Measurements from ENCODE around the gene PECR. TPM values are rescaled to one million over a fixed set of nuclear protein-coding genes. Genes with fewer than 3 reads are reported as not detected.

PECR gene
- total and polyA plus RNA-seq, 10 donors = 5.0 to 16.9 (median 9.9) TPM

DNA sequence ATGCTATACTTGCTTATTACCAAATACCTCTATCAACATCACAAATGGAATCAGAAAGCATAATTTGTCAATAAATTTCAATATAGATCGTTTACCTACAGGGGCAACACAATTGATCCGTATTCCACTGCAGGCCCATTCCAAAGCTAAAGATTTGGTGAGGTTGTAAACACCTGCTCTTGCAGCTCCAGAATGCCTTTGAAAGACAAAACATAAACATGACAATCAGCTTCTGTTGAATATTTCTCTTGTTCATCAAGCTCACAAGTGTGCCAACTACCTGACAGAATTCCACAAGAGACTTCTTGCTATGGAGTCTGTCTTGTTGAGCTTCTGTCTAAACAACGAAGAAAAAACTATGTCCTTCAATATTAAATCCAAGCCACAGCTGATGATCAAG lies 30.3 kb downstream of the PECR start:
- Histone ChIP-seq H3K9me3 (no peaks in the 10 kb centered on the region), H3K36me3 (peaks cover 0 to 71% (median 4%) of the 10 kb centered on the region in 6 donors), H3K4me3 (no peak overlapping the region), H3K4me1 (no peaks in the 10 kb centered on the region), H3K27me3 (replicated peaks in 1 of 7) (no peaks in the 10 kb centered on the region), H3K27ac (no peak overlapping the region)
- 90 to 98% (median 93%) methylated on average over 3 of the region's 3 CpGs for WGBS, 5 donors
- TF ChIP-seq POLR2A (IDR thresholded peaks at IDR 0.05) = no peak
- TF ChIP-seq, protein P1, sequence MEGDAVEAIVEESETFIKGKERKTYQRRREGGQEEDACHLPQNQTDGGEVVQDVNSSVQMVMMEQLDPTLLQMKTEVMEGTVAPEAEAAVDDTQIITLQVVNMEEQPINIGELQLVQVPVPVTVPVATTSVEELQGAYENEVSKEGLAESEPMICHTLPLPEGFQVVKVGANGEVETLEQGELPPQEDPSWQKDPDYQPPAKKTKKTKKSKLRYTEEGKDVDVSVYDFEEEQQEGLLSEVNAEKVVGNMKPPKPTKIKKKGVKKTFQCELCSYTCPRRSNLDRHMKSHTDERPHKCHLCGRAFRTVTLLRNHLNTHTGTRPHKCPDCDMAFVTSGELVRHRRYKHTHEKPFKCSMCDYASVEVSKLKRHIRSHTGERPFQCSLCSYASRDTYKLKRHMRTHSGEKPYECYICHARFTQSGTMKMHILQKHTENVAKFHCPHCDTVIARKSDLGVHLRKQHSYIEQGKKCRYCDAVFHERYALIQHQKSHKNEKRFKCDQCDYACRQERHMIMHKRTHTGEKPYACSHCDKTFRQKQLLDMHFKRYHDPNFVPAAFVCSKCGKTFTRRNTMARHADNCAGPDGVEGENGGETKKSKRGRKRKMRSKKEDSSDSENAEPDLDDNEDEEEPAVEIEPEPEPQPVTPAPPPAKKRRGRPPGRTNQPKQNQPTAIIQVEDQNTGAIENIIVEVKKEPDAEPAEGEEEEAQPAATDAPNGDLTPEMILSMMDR (IDR thresholded peaks at IDR 0.05 in 8 of 11, conservative IDR thresholded peaks at IDR 0.05 in 3 of 11) = no peak
- TF ChIP-seq POLR2AphosphoS5 (IDR thresholded peaks at IDR 0.05) = no peak
- intact Hi-C loops (cut with DNase I; ENCODE audit: low total_unique reads) = no loop called here
- no peak for DNase-seq

DNA sequence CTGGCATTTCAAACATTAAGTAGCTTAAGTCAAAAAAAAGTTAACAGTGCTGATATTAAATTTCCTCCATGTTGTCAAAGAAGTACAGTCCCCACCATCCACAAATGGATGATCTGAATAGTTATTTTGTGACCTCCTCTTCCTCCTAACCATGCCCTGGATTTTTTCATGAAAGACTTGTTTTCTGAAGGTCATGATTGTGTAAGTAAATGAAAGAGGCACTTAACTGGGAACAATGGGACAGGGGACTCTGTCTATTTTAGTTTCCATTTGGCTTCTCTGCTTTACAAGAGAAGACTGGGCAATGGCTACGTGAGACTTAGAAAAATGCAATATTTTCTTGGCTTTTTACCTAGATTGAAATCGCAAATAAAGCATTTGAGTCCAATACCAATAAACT lies 32.2 kb downstream of the PECR start:
- 79 to 91% (median 86%) methylated on average over 2 of the region's 2 CpGs for WGBS, 5 donors
- intact Hi-C loops (cut with DNase I; ENCODE audit: low total_unique reads) = no loop called here
- H3K4me1 ChIP-seq = no peaks in the 10 kb centered on the region
- peaks cover 0 to 75% (median 5%) of the 10 kb centered on the region in 6 donors for H3K36me3 ChIP-seq
- TF ChIP-seq POLR2AphosphoS5 (IDR thresholded peaks at IDR 0.05) = no peak
- TF ChIP-seq POLR2A (IDR thresholded peaks at IDR 0.05) = no peak
- TF ChIP-seq, protein P1 (IDR thresholded peaks at IDR 0.05 in 8 of 11, conservative IDR thresholded peaks at IDR 0.05 in 3 of 11) = no peak
- no peaks in the 10 kb centered on the region for H3K27me3 ChIP-seq (replicated peaks in 1 of 7)
- H3K27ac ChIP-seq = no peak overlapping the region
- no peak for DNase-seq
- no peaks in the 10 kb centered on the region for H3K9me3 ChIP-seq
- no peak overlapping the region for H3K4me3 ChIP-seq

DNA sequence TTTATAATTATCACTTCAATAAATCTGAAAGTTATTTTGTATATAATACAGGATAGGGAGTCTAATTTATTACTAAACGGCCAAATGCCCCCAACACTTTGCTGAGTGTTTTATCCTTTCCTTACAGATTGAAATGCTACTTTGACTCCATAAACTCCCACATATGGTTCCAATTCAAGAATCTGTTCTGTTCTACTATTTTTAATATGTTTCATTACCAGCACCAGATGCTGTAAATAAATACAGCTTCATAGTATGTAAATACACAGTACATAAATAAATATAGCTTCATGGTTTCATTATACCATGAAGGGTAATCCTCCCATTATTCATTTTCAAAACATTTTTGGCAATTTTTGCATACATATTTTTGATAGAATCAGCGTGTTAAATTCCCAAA lies 34.2 kb downstream of the PECR start:
- TF ChIP-seq POLR2AphosphoS5 (IDR thresholded peaks at IDR 0.05) (no peak), POLR2A (IDR thresholded peaks at IDR 0.05) (no peak)
- TF ChIP-seq, protein P1 (IDR thresholded peaks at IDR 0.05 in 8 of 11, conservative IDR thresholded peaks at IDR 0.05 in 3 of 11) = no peak
- 87 to 97% (median 91%) methylated on average over 2 of the region's 2 CpGs for WGBS, 5 donors
- intact Hi-C loops (cut with DNase I; ENCODE audit: low total_unique reads) = no loop called here
- Histone ChIP-seq H3K27me3 (replicated peaks in 1 of 7) (no peaks in the 10 kb centered on the region), H3K27ac (no peak overlapping the region), H3K4me3 (no peak overlapping the region), H3K9me3 (no peaks in the 10 kb centered on the region), H3K4me1 (no peaks in the 10 kb centered on the region), H3K36me3 (peaks cover 0 to 95% (median 10%) of the 10 kb centered on the region in 6 donors)
- DNase-seq = no peak

DNA sequence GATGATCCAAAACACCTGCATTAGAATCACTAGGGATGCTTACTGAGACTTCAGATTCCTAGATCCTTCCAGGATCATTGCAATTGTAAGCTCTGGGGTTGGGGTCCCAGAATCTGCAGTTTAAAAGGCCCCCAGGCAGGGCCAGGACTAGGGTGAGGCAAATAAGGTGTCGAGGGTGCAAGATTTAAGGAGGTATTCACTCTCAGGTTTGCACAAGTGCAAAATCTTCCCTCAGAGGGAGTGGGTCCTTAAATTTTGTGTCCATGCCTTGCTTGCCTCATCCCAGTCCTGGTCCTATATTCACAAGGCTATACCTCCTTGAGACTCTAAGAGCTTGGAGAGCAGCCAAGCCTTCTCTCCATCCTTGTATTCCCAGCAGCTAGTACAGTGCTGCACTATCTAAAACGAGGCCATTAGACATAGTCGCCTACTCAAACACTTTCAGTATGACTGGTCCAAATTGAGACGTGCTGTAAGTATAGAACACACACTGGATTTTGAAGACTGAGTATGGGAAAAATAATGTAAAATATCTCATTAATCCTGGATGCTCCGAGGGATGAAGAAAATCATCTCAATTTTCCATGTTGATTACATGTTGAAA lies 36.6 kb downstream of the PECR start:
- H3K27me3 ChIP-seq (replicated peaks in 1 of 7) = no peaks in the 10 kb centered on the region
- peaks cover 0 to 98% (median 15%) of the 10 kb centered on the region in 6 donors for H3K36me3 ChIP-seq
- no peaks in the 10 kb centered on the region for H3K9me3 ChIP-seq
- no peaks in the 10 kb centered on the region for H3K4me1 ChIP-seq
- no peak for DNase-seq
- no peak overlapping the region for H3K27ac ChIP-seq
- H3K4me3 ChIP-seq = no peak overlapping the region
- TF ChIP-seq, protein P1 (IDR thresholded peaks at IDR 0.05 in 8 of 11, conservative IDR thresholded peaks at IDR 0.05 in 3 of 11) = no peak
- TF ChIP-seq POLR2A (IDR thresholded peaks at IDR 0.05) (no peak), POLR2AphosphoS5 (IDR thresholded peaks at IDR 0.05) (no peak)
- intact Hi-C loops (cut with DNase I; ENCODE audit: low total_unique reads) = no loop called here
- WGBS, 5 donors = 58 to 75% (median 70%) methylated on average over 5 of the region's 5 CpGs

Data from spleen (tissue), 11 donors.